ENCODE results near the gene MILR1.

- peak; percentile 61 to 64 for TF ChIP-seq CTCF (conservative IDR thresholded peaks at IDR 0.05; ENCODE audit: low read depth in 2 of 2)
- TF ChIP-seq REST (IDR thresholded peaks at IDR 0.05; ENCODE audit: unreplicated experiment): no peak
- TF ChIP-seq NANOG (IDR thresholded peaks at IDR 0.05; ENCODE audit: borderline replicate concordance): no peak
- TF ChIP-seq EZH2 (IDR thresholded peaks at IDR 0.05; ENCODE audit: low read depth, unreplicated experiment): no peak
- no peak for TF ChIP-seq POLR2AphosphoS5 (IDR thresholded peaks at IDR 0.05; ENCODE audit: low read depth)
- TF ChIP-seq STAT1 (IDR thresholded peaks at IDR 0.05; ENCODE audit: unreplicated experiment): no peak
- TF ChIP-seq CREB1 (CRISPR knock-in tag; IDR thresholded peaks at IDR 0.05; ENCODE audit: low read depth): no peak
- no peak for TF ChIP-seq EZH2phosphoT487 (IDR thresholded peaks at IDR 0.05; ENCODE audit: unreplicated experiment)
- TF ChIP-seq JUNB (IDR thresholded peaks at IDR 0.05; ENCODE audit: unreplicated experiment): no peak
- TF ChIP-seq ZNF114 (CRISPR knock-in tag; IDR thresholded peaks at IDR 0.05): no peak
Measured at GRCh38 chr17:64491034-64491860, 42.3 kb downstream of the MILR1 start.
